ENCODE measurements around the gene KCNJ3.

KCNJ3 gene

GRCh38 chr2:154693741-154694340 is 4.7 kb upstream of the KCNJ3 start:
- Histone ChIP-seq H3K36me3 (replicated peaks in 1 of 2; ENCODE audit: control insufficient read depth in 2 of 2, insufficient read depth in 2 of 2, low read length in 2 of 2) (no peaks in the 10 kb centered on the region), H3K4me3 (ENCODE audit: low read length in 2 of 2) (peak overlapping the region in 1 of 2 donors; percentile 55), H3K27ac (replicated peaks; ENCODE audit: low read length) (no peak overlapping the region), H3K4me1 (ENCODE audit: control insufficient read depth in 2 of 2, insufficient read depth in 1 of 2, low read depth in 1 of 2, low read length in 2 of 2) (no peaks in the 10 kb centered on the region), H3K9ac (ENCODE audit: low read depth, low read length, poor library complexity) (no peak overlapping the region), H3K79me1 (ENCODE audit: low read depth, low read length) (no peaks in the 10 kb centered on the region), H2BK120ac (ENCODE audit: low read depth, low read length) (no peak overlapping the region), H3K14ac (ENCODE audit: low read length) (no peak overlapping the region), H4K8ac (ENCODE audit: low read depth, low read length) (no peak overlapping the region), H3K4ac (ENCODE audit: low read length) (no peak overlapping the region), H3K27me3 (ENCODE audit: control insufficient read depth in 3 of 3, insufficient read depth in 3 of 3, low read depth in 1 of 3, low read length in 3 of 3) (peaks cover 0 to 45% (median 18%) of the 10 kb centered on the region in 3 experiments), H2AFZ (ENCODE audit: low read length) (no peak overlapping the region), H3K9me3 (replicated peaks in 1 of 2; ENCODE audit: control insufficient read depth in 2 of 2, insufficient read depth in 1 of 2, low read depth in 1 of 2, low read length in 2 of 2) (peaks cover 0 to 1% of the 10 kb centered on the region in 2 donors), H2BK5ac (ENCODE audit: low read length) (no peak overlapping the region), H2BK12ac (ENCODE audit: low read length) (no peak overlapping the region), H3K23ac (ENCODE audit: low read depth, low read length, poor library complexity) (no peak overlapping the region), H4K91ac (ENCODE audit: low read depth, low read length, poor library complexity) (no peak overlapping the region), H3K4me2 (ENCODE audit: insufficient read depth, low read length, poor library complexity, severe bottlenecking) (no peak overlapping the region), H3K18ac (ENCODE audit: low read length) (no peak overlapping the region), H2BK15ac (ENCODE audit: low read length) (no peak overlapping the region), H2AK5ac (ENCODE audit: low read depth, low read length) (no peak overlapping the region)
- WGBS, 2 donors (ENCODE audit: extremely low coverage in 2 of 2, insufficient read length in 2 of 2, insufficient replicate concordance in 1 of 2), result no CpG with 5 or more reads among the region's 3 CpGs
- DNase-seq (ENCODE audit: low spot score), result no peak

GRCh38 chr2:154694881-154695280 is 3.6 kb upstream of the KCNJ3 start:
- Histone ChIP-seq H3K4me3 (ENCODE audit: low read length in 2 of 2) (no peak overlapping the region), H3K27me3 (ENCODE audit: control insufficient read depth in 3 of 3, insufficient read depth in 3 of 3, low read depth in 1 of 3, low read length in 3 of 3) (peaks cover 0 to 54% (median 26%) of the 10 kb centered on the region in 3 experiments), H3K4ac (ENCODE audit: low read length) (no peak overlapping the region), H2AK5ac (ENCODE audit: low read depth, low read length) (no peak overlapping the region), H3K79me1 (ENCODE audit: low read depth, low read length) (no peaks in the 10 kb centered on the region), H3K4me2 (ENCODE audit: insufficient read depth, low read length, poor library complexity, severe bottlenecking) (no peak overlapping the region), H3K27ac (replicated peaks; ENCODE audit: low read length) (no peak overlapping the region), H3K18ac (ENCODE audit: low read length) (no peak overlapping the region), H2AFZ (ENCODE audit: low read length) (no peak overlapping the region), H3K14ac (ENCODE audit: low read length) (no peak overlapping the region), H3K9me3 (replicated peaks in 1 of 2; ENCODE audit: control insufficient read depth in 2 of 2, insufficient read depth in 1 of 2, low read depth in 1 of 2, low read length in 2 of 2) (peaks cover 0 to 4% of the 10 kb centered on the region in 2 donors), H2BK12ac (ENCODE audit: low read length) (no peak overlapping the region), H3K4me1 (ENCODE audit: control insufficient read depth in 2 of 2, insufficient read depth in 1 of 2, low read depth in 1 of 2, low read length in 2 of 2) (no peaks in the 10 kb centered on the region), H3K36me3 (replicated peaks in 1 of 2; ENCODE audit: control insufficient read depth in 2 of 2, insufficient read depth in 2 of 2, low read length in 2 of 2) (no peaks in the 10 kb centered on the region), H3K23ac (ENCODE audit: low read depth, low read length, poor library complexity) (no peak overlapping the region), H2BK5ac (ENCODE audit: low read length) (no peak overlapping the region), H2BK15ac (ENCODE audit: low read length) (no peak overlapping the region), H3K9ac (ENCODE audit: low read depth, low read length, poor library complexity) (no peak overlapping the region), H2BK120ac (ENCODE audit: low read depth, low read length) (no peak overlapping the region), H4K8ac (ENCODE audit: low read depth, low read length) (no peak overlapping the region), H4K91ac (ENCODE audit: low read depth, low read length, poor library complexity) (no peak overlapping the region)
- WGBS, 2 donors (ENCODE audit: extremely low coverage in 2 of 2, insufficient read length in 2 of 2, insufficient replicate concordance in 1 of 2), result no CpG with 5 or more reads among the region's 3 CpGs
- DNase-seq (ENCODE audit: low spot score), result no peak

DNA sequence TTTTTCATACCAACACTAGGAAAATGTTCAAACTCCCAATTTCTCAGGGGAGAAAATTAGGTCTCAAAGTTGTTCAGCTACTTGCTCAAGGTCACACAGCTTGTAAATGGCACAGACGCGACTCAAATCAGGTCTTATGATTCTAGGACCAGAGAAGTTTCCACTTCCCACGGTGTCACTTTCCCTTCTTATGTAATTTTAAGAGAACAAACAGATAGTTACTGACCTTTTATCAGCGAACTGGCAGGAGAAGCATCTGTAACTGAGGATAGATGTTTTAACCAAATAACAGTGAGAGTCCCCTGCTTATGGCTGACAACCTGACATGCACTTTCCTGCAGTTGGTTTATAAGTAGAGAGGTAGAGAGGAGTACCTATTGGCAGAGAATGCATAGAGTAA is 2.1 kb upstream of the KCNJ3 start:
- no peak for DNase-seq (ENCODE audit: low spot score)
- Histone ChIP-seq H3K14ac (ENCODE audit: low read length) (no peak overlapping the region), H3K23ac (ENCODE audit: low read depth, low read length, poor library complexity) (no peak overlapping the region), H2BK120ac (ENCODE audit: low read depth, low read length) (no peak overlapping the region), H4K91ac (ENCODE audit: low read depth, low read length, poor library complexity) (no peak overlapping the region), H2BK15ac (ENCODE audit: low read length) (no peak overlapping the region), H3K9me3 (replicated peaks in 1 of 2; ENCODE audit: control insufficient read depth in 2 of 2, insufficient read depth in 1 of 2, low read depth in 1 of 2, low read length in 2 of 2) (peaks cover 0 to 4% of the 10 kb centered on the region in 2 donors), H3K79me1 (ENCODE audit: low read depth, low read length) (no peaks in the 10 kb centered on the region), H3K36me3 (replicated peaks in 1 of 2; ENCODE audit: control insufficient read depth in 2 of 2, insufficient read depth in 2 of 2, low read length in 2 of 2) (no peaks in the 10 kb centered on the region), H3K27ac (replicated peaks; ENCODE audit: low read length) (no peak overlapping the region), H2AK5ac (ENCODE audit: low read depth, low read length) (no peak overlapping the region), H3K4me2 (ENCODE audit: insufficient read depth, low read length, poor library complexity, severe bottlenecking) (no peak overlapping the region), H2BK5ac (ENCODE audit: low read length) (no peak overlapping the region), H3K27me3 (ENCODE audit: control insufficient read depth in 3 of 3, insufficient read depth in 3 of 3, low read depth in 1 of 3, low read length in 3 of 3) (peaks cover 0 to 54% (median 26%) of the 10 kb centered on the region in 3 experiments), H3K9ac (ENCODE audit: low read depth, low read length, poor library complexity) (no peak overlapping the region), H3K4me1 (ENCODE audit: control insufficient read depth in 2 of 2, insufficient read depth in 1 of 2, low read depth in 1 of 2, low read length in 2 of 2) (no peaks in the 10 kb centered on the region), H3K4ac (ENCODE audit: low read length) (no peak overlapping the region), H3K4me3 (ENCODE audit: low read length in 2 of 2) (no peak overlapping the region), H3K18ac (ENCODE audit: low read length) (no peak overlapping the region), H2AFZ (ENCODE audit: low read length) (no peak overlapping the region), H4K8ac (ENCODE audit: low read depth, low read length) (no peak overlapping the region), H2BK12ac (ENCODE audit: low read length) (no peak overlapping the region)
- no CpG with 5 or more reads among the region's 4 CpGs for WGBS, 2 donors (ENCODE audit: extremely low coverage in 2 of 2, insufficient read length in 2 of 2, insufficient replicate concordance in 1 of 2)

GRCh38 chr2:154696810-154697417 is 1.6 kb upstream of the KCNJ3 start:
- no peak overlapping the region for H3K27ac ChIP-seq (replicated peaks; ENCODE audit: low read length)
- no peak for DNase-seq (ENCODE audit: low spot score)
- H3K4me3 ChIP-seq (ENCODE audit: low read length in 2 of 2), result peak overlapping the region; percentile 47 to 84
- H3K79me1 ChIP-seq (ENCODE audit: low read depth, low read length), result no peaks in the 10 kb centered on the region
- H2AK5ac ChIP-seq (ENCODE audit: low read depth, low read length), result no peak overlapping the region
- no peak overlapping the region for H3K14ac ChIP-seq (ENCODE audit: low read length)
- no peaks in the 10 kb centered on the region for H3K4me1 ChIP-seq (ENCODE audit: control insufficient read depth in 2 of 2, insufficient read depth in 1 of 2, low read depth in 1 of 2, low read length in 2 of 2)
- H2BK5ac ChIP-seq (ENCODE audit: low read length), result no peak overlapping the region
- WGBS, 2 donors (ENCODE audit: extremely low coverage in 2 of 2, insufficient read length in 2 of 2, insufficient replicate concordance in 1 of 2), result no CpG with 5 or more reads among the region's 8 CpGs
- peaks cover 0 to 56% (median 26%) of the 10 kb centered on the region in 3 experiments for H3K27me3 ChIP-seq (ENCODE audit: control insufficient read depth in 3 of 3, insufficient read depth in 3 of 3, low read depth in 1 of 3, low read length in 3 of 3)
- H2AFZ ChIP-seq (ENCODE audit: low read length), result peak overlapping the region; percentile 97
- peaks cover 0 to 4% of the 10 kb centered on the region in 2 donors for H3K9me3 ChIP-seq (replicated peaks in 1 of 2; ENCODE audit: control insufficient read depth in 2 of 2, insufficient read depth in 1 of 2, low read depth in 1 of 2, low read length in 2 of 2)
- no peak overlapping the region for H3K4ac ChIP-seq (ENCODE audit: low read length)
- no peak overlapping the region for H4K8ac ChIP-seq (ENCODE audit: low read depth, low read length)
- no peak overlapping the region for H2BK15ac ChIP-seq (ENCODE audit: low read length)
- H3K4me2 ChIP-seq (ENCODE audit: insufficient read depth, low read length, poor library complexity, severe bottlenecking), result peak overlapping the region; percentile 91
- H3K18ac ChIP-seq (ENCODE audit: low read length), result peak overlapping the region; percentile 86
- no peaks in the 10 kb centered on the region for H3K36me3 ChIP-seq (replicated peaks in 1 of 2; ENCODE audit: control insufficient read depth in 2 of 2, insufficient read depth in 2 of 2, low read length in 2 of 2)
- H3K9ac ChIP-seq (ENCODE audit: low read depth, low read length, poor library complexity), result no peak overlapping the region
- no peak overlapping the region for H2BK120ac ChIP-seq (ENCODE audit: low read depth, low read length)
- no peak overlapping the region for H3K23ac ChIP-seq (ENCODE audit: low read depth, low read length, poor library complexity)
- H4K91ac ChIP-seq (ENCODE audit: low read depth, low read length, poor library complexity), result no peak overlapping the region
- no peak overlapping the region for H2BK12ac ChIP-seq (ENCODE audit: low read length)

Measured in neuronal stem cell (in vitro differentiated cells).